Cerebellar cortex (tissue), 1 donor: Measurements from ENCODE around the gene PLRG1.

ENCODE experiments used
- DNase-seq: peaks from one replicate; pipeline ENCODE4 v3.0.0-alpha.2; 2015; ENCODE audit warnings: low spot score

PLRG1 gene

GRCh38 chr4:154573190-154573870 is 23.1 kb upstream of the PLRG1 start:
- no peak for DNase-seq

GRCh38 chr4:154569584-154569983 is 19.4 kb upstream of the PLRG1 start:
- DNase-seq = no peak

GRCh38 chr4:154569028-154569427 is 18.8 kb upstream of the PLRG1 start:
- DNase-seq = no peak

- DNase-seq = no peak
Observed at GRCh38 chr4:154566639-154567204, 16.5 kb upstream of the PLRG1 start.

GRCh38 chr4:154565704-154566103 is 15.5 kb upstream of the PLRG1 start:
- DNase-seq = no peak

GRCh38 chr4:154564311-154564710 is 14.1 kb upstream of the PLRG1 start:
- DNase-seq = no peak

- no peak for DNase-seq
Observed at GRCh38 chr4:154562697-154563254, 12.6 kb upstream of the PLRG1 start, which contains the start of gene FGB. TSS of gene FGB (plus strand) at chr4:154563011. CDS start at chr4:154563019, 8 bp downstream.

GRCh38 chr4:154560824-154561231 is 10.6 kb upstream of the PLRG1 start:
- DNase-seq = no peak

GRCh38 chr4:154560419-154560801 is 10.2 kb upstream of the PLRG1 start:
- no peak for DNase-seq

- peak; percentile 30 for DNase-seq
Observed at GRCh38 chr4:154559494-154560418, 9.6 kb upstream of the PLRG1 start.

- no peak for DNase-seq
Observed at GRCh38 chr4:154559141-154559493, 8.9 kb upstream of the PLRG1 start.

GRCh38 chr4:154551872-154552686 is 1.9 kb upstream of the PLRG1 start:
- peak; percentile 85 for DNase-seq

GRCh38 chr4:154545689-154546088 is 4.5 kb downstream of the PLRG1 start:
- DNase-seq = no peak

GRCh38 chr4:154542271-154542879 is 7.8 kb downstream of the PLRG1 start:
- no peak for DNase-seq

GRCh38 chr4:154534296-154534695 is 15.9 kb downstream of the PLRG1 start:
- no peak for DNase-seq

GRCh38 chr4:154529728-154530519 is 20.3 kb downstream of the PLRG1 start:
- no peak for DNase-seq

GRCh38 chr4:154528869-154529268 is 21.3 kb downstream of the PLRG1 start:
- DNase-seq = no peak

- DNase-seq = no peak
Observed at GRCh38 chr4:154527308-154527707, 22.9 kb downstream of the PLRG1 start.

GRCh38 chr4:154526151-154526550 is 24.0 kb downstream of the PLRG1 start:
- no peak for DNase-seq

GRCh38 chr4:154521607-154522006 is 28.6 kb downstream of the PLRG1 start:
- no peak for DNase-seq
